HG03521 (cell line): Measurements from ENCODE around the gene TPM1.

Experiments used
- ATAC-seq: cut with Tn5 transposase; IDR thresholded peaks from one replicate; pipeline ENCODE4 v1.9.1; 2021; ENCODE audit warnings: mild to moderate bottlenecking, moderate library complexity; ENCODE audit not compliant: unreplicated experiment

The TPM1 gene

GRCh38 chr15:63052961-63053698 lies 10.6 kb downstream of the TPM1 start:
- no peak for ATAC-seq

GRCh38 chr15:63054281-63054683 lies 11.7 kb downstream of the TPM1 start:
- no peak for ATAC-seq

GRCh38 chr15:63054985-63055384 lies 12.4 kb downstream of the TPM1 start:
- ATAC-seq, result no peak

GRCh38 chr15:63056829-63057228 lies 14.3 kb downstream of the TPM1 start:
- ATAC-seq, result no peak

- ATAC-seq, result no peak
These were observed 15.2 kb downstream of the TPM1 start for GRCh38 chr15:63057468-63058345.

GRCh38 chr15:63059075-63059474 lies 16.5 kb downstream of the TPM1 start:
- no peak for ATAC-seq

GRCh38 chr15:63059573-63060216 lies 17.1 kb downstream of the TPM1 start:
- no peak for ATAC-seq

- ATAC-seq, result no peak
These were observed 18.2 kb downstream of the TPM1 start for GRCh38 chr15:63060699-63061098.

GRCh38 chr15:63061975-63062374 lies 19.4 kb downstream of the TPM1 start:
- ATAC-seq, result no peak

GRCh38 chr15:63063164-63063756 lies 20.7 kb downstream of the TPM1 start:
- ATAC-seq, result no peak

- no peak for ATAC-seq
These were observed 21.4 kb downstream of the TPM1 start for GRCh38 chr15:63063877-63064409.

- no peak for ATAC-seq
These were observed 23.0 kb downstream of the TPM1 start for GRCh38 chr15:63065262-63066221.

- no peak for ATAC-seq
These were observed 23.7 kb downstream of the TPM1 start for GRCh38 chr15:63066272-63066671.

- ATAC-seq, result no peak
These were observed 24.8 kb downstream of the TPM1 start for GRCh38 chr15:63067306-63067705.

- no peak for ATAC-seq
These were observed 25.6 kb downstream of the TPM1 start for GRCh38 chr15:63067976-63068743.

GRCh38 chr15:63069616-63070090 lies 27.1 kb downstream of the TPM1 start:
- no peak for ATAC-seq

GRCh38 chr15:63070681-63071129 lies 28.2 kb downstream of the TPM1 start:
- no peak for ATAC-seq

- no peak for ATAC-seq
These were observed 28.9 kb downstream of the TPM1 start for GRCh38 chr15:63071288-63071909.
